Measurements from ENCODE around the gene ZNF436. TPM values are rescaled to one million over a fixed set of nuclear protein-coding genes. Genes with fewer than 3 reads are reported as not detected.

ZNF436 gene
- polyA plus RNA-seq, 1 of the 3 experiments (the other 2 are of a cell fraction): 5.0 TPM

DNA sequence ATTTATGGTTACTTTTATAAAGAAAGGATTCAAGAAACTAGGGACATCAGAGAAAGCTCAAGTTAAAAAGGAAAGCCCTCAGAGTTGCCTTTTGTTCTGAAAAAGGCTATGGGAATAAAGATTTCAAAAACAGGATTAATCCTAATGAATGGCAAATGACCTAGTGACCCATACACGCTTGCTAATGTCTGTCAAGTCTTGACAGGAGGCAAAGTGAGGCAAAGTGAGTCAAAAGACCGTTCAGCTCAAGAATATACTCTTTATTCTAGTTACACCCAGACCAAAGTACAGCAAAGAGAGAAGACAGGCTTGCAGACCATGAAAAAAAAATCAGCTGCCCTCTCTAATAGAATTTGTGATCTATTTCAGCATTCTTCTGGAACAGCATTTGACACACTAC is 3.5 kb downstream of the ZNF436 start:
- Histone ChIP-seq H3K9me3 (peaks cover 35% of the 10 kb centered on the region), H3K9me2 (no peaks in the 10 kb centered on the region), H3F3A (replicated peaks; ENCODE audit: insufficient read depth) (peaks cover 10% of the 10 kb centered on the region), H3K4me3 (ENCODE audit: low read depth in 2 of 2, low read length in 1 of 2) (no peak overlapping the region; a peak in 2 of 4 replicates), H4K20me1 (ENCODE audit: insufficient read depth) (no peaks in the 10 kb centered on the region), H3K4me2 (peak overlapping the region; percentile 98; the same call in 1 of the 2 replicates), H3K4me1 (ENCODE audit: control insufficient read depth in 1 of 2, insufficient read depth in 2 of 2, low read depth in 1 of 2, low read length in 1 of 2) (peaks cover 12 to 21% of the 10 kb centered on the region in 2 experiments), H3K36me3 (replicated peaks in 1 of 2; ENCODE audit: control insufficient read depth in 1 of 2, insufficient read depth in 2 of 2, low read length in 1 of 2) (peaks cover 39 to 52% of the 10 kb centered on the region in 2 experiments), H3K79me2 (ENCODE audit: insufficient read depth) (peaks cover 57% of the 10 kb centered on the region), H3K27ac (ENCODE audit: low read depth in 2 of 2, low read length in 1 of 2) (no peak overlapping the region; a peak in 1 of 4 replicates), H2AFZ (ENCODE audit: low read depth) (no peak overlapping the region), H3K9ac (no peak overlapping the region), H3K27me3 (ENCODE audit: insufficient read depth) (no peaks in the 10 kb centered on the region)
- CTCF ChIA-PET: interaction anchor here (1.2 to 1.3 kb wide), 2 partner anchors 38 to 131 kb away, joined by 3 to 6 read pairs; no protein-coding TSS in a partner anchor
- no peak for DNase-seq
- POLR2A ChIA-PET: no interaction called here
- no peak for TF ChIP-seq REST (IDR thresholded peaks at IDR 0.05; ENCODE audit: low read depth, low read length)
- TF ChIP-seq TCF12 (IDR thresholded peaks at IDR 0.05): no peak
- no peak for TF ChIP-seq MXI1 (IDR thresholded peaks at IDR 0.05; ENCODE audit: low read depth, low read length)
- TF ChIP-seq SIN3A (IDR thresholded peaks at IDR 0.05; ENCODE audit: borderline replicate concordance, low read depth, low read length): no peak
- TF ChIP-seq, protein P1, sequence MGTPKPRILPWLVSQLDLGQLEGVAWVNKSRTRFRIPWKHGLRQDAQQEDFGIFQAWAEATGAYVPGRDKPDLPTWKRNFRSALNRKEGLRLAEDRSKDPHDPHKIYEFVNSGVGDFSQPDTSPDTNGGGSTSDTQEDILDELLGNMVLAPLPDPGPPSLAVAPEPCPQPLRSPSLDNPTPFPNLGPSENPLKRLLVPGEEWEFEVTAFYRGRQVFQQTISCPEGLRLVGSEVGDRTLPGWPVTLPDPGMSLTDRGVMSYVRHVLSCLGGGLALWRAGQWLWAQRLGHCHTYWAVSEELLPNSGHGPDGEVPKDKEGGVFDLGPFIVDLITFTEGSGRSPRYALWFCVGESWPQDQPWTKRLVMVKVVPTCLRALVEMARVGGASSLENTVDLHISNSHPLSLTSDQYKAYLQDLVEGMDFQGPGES (IDR thresholded peaks at IDR 0.05; ENCODE audit: low read depth, low read length): no peak
- TF ChIP-seq TAF1 (IDR thresholded peaks at IDR 0.05; ENCODE audit: borderline replicate concordance, low read depth, low read length): no peak
- TF ChIP-seq EP300 (IDR thresholded peaks at IDR 0.05; ENCODE audit: borderline replicate concordance in 1 of 2, low read depth in 1 of 2, low read length in 1 of 2): no peak
- TF ChIP-seq JUND (IDR thresholded peaks at IDR 0.05): no peak
- TF ChIP-seq USF1 (IDR thresholded peaks at IDR 0.05; ENCODE audit: borderline replicate concordance, low read depth): no peak
- no peak for TF ChIP-seq POLR2AphosphoS5 (IDR thresholded peaks at IDR 0.05; ENCODE audit: low read depth, low read length)
- no peak for TF ChIP-seq ELF1 (IDR thresholded peaks at IDR 0.05)
- no peak for TF ChIP-seq RAD21 (IDR thresholded peaks at IDR 0.05; ENCODE audit: low read length)
- no peak for TF ChIP-seq RFX5 (IDR thresholded peaks at IDR 0.05; ENCODE audit: low read length)
- TF ChIP-seq FOXJ3 (CRISPR knock-in tag; IDR thresholded peaks at IDR 0.05): no peak
- no peak for TF ChIP-seq TEAD4 (IDR thresholded peaks at IDR 0.05; ENCODE audit: borderline replicate concordance, insufficient read depth)
- TF ChIP-seq, protein P2, sequence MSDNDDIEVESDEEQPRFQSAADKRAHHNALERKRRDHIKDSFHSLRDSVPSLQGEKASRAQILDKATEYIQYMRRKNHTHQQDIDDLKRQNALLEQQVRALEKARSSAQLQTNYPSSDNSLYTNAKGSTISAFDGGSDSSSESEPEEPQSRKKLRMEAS (IDR thresholded peaks at IDR 0.05; ENCODE audit: low read depth): no peak
- TF ChIP-seq NRF1 (IDR thresholded peaks at IDR 0.05; ENCODE audit: low read depth, low read length): no peak
- no peak for TF ChIP-seq GATA2 (CRISPR knock-in tag; IDR thresholded peaks at IDR 0.05)
- TF ChIP-seq FOXM1 (IDR thresholded peaks at IDR 0.05; ENCODE audit: low read depth): no peak
- 83% methylated on average over 2 of the region's 2 CpGs for WGBS (ENCODE audit: low lambda C conversion rate)

Data from SK-N-SH (cell line).